ENCODE measurements around the gene TEAD1.

Gene TEAD1

GRCh38 chr11:12687740-12688139 is 13.5 kb downstream of the TEAD1 start:
- DNase-seq, result no peak

DNA sequence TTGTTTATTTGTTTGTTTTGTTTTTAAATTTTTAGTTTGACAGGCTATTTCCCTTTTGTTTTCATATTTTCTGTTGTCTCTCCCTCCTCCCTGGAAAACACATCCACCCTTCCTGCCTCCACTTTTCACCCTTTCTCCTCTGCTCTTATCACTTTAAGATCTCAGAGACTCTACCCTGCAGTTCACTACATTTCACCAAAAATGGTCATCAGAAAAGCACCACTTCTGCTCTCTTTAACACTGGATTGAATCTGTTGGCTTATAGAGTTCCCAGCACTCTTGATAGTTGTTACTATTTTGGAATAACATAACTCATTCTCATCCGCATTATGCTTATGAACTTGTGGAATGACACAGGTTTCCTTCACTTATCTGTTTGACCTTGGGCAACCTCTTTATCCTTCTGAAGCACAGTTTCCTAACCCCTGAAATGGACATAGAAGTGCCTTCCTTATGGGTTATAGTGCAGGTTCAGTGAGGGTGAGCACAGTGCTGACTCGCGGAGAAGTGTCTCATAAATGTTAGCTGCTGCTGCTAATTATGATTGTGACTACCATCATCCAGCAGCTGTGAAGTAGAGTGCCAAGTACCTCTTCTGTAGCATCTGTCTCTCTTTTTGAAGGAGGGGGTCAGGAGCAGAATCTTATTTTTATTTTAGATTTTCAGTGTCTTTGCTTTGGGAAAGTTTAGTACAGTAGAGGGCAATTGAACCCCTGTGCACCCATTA is 15.0 kb downstream of the TEAD1 start:
- DNase-seq, result no peak

DNA sequence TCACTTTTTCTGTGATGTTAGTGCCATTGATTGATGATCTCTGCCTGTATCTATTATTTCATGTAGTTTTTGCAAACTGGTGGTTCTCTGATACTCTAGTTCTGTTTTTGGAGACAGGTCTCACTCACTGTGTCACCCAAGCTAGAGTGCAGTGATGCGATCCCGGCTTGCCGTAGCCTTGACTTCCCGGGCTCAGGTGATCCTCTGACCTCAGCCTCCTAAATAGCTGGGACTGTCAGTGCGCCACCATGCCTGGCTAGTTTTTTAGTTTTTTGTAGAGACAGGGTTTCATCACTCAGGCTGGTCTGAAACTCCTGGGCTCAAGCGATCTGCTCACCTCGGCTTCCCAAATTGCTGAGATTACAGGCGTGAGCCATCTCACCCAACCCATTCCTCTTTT is 16.4 kb downstream of the TEAD1 start:
- no peak for DNase-seq

GRCh38 chr11:12691473-12691872 is 17.3 kb downstream of the TEAD1 start:
- DNase-seq, result no peak

GRCh38 chr11:12692229-12693075 is 18.2 kb downstream of the TEAD1 start:
- peak; percentile 21 for DNase-seq

- no peak for DNase-seq
These were observed 18.9 kb downstream of the TEAD1 start for GRCh38 chr11:12693094-12693478.

- peak; percentile 43 for DNase-seq
These were observed 19.4 kb downstream of the TEAD1 start for GRCh38 chr11:12693479-12694182.

GRCh38 chr11:12694183-12694531 is 19.9 kb downstream of the TEAD1 start:
- DNase-seq, result no peak

DNA sequence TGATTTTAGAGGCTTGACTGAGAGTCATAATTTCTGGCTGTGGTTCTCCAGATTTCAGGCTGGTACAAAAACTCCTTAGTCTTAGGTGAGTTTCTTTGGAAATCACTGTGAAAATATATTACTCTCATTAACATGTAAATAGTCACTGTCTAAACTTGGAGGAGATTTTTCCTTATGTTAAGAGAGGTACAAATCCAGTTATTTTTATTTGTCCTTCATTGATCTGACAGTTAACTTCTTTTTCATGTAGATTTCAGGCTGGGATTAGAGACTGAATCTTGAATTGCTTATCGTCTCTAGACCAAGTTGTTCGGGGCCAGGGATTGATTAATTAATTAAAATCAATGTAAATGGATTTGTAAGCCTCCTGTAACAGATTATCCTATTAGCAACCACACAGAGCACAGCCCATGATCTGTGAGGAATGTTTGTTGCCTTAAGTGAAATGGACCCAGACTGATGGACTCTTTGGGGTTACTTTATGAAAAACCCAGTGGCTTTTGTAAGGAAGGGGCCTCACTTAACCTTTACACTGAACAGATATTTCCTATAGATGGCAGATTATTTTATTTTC is 21.1 kb downstream of the TEAD1 start:
- no peak for DNase-seq

DNA sequence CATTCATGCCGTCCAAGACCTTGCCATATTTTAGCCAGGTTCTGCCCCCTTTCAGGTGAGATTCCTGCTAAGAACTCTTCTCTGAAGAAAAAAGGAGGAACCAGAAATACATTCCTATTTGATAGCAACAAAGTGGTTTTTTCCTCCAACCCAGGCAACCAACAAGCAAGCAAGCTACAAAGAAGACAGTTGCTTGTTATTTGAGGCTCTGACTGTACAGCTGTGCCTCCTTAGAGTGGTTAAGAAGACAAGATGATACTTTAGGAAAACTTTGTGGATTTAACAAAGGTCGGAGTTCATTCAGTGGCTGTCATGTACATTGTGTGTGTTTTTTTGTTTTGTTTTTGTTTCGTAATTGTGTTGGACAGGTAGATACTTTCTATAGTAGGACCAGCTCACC is 21.7 kb downstream of the TEAD1 start:
- DNase-seq, result no peak

- no peak for DNase-seq
These were observed 22.8 kb downstream of the TEAD1 start for GRCh38 chr11:12696911-12697581.

- DNase-seq, result no peak
These were observed 23.8 kb downstream of the TEAD1 start for GRCh38 chr11:12698048-12698447.

- DNase-seq, result no peak
These were observed 27.8 kb downstream of the TEAD1 start for GRCh38 chr11:12701811-12702592.

DNA sequence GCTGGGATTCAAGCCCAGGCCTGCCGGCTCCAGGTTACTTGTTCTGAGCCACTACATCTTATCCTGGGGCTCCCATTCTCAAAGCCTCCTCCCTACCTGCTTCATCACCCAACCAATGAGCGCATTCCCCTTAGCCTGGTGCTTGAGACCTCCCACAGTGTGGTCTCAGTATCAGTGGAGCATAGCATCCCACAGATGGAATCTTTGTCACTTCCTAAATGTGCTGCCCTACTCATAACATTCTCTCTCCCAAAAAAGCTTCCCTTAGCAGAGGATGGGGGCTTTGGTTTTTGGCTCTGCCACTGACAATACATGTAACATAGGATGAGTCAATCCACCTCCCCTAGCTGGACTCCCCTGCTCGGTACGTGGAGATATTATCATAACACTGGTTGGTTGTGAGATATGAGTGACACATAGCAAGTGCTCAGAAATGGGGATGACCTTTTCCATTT is 28.8 kb downstream of the TEAD1 start:
- DNase-seq, result no peak

GRCh38 chr11:12704049-12704448 is 29.8 kb downstream of the TEAD1 start:
- DNase-seq, result no peak

GRCh38 chr11:12705874-12706273 is 31.7 kb downstream of the TEAD1 start:
- DNase-seq, result no peak

- DNase-seq, result no peak
These were observed 32.6 kb downstream of the TEAD1 start for GRCh38 chr11:12706545-12707499.

DNA sequence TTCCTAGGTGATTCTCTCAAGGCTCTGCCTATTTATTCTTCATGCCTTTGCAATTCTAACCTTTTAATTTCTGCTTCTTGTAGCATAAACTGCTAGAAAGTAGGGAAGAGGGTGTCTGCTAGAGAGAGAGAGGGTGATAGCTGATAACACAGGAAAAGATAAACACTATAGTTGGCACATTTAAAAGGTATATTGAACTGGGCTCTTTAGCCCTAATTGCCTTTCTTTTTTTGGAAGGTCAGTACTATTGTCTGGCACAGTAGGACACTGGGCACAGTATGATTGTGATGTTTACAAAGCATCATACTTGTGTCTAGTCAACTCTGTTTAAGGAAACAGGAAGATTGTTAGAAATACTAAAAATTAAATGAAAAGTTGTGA is 33.3 kb downstream of the TEAD1 start:
- DNase-seq, result no peak

DNA sequence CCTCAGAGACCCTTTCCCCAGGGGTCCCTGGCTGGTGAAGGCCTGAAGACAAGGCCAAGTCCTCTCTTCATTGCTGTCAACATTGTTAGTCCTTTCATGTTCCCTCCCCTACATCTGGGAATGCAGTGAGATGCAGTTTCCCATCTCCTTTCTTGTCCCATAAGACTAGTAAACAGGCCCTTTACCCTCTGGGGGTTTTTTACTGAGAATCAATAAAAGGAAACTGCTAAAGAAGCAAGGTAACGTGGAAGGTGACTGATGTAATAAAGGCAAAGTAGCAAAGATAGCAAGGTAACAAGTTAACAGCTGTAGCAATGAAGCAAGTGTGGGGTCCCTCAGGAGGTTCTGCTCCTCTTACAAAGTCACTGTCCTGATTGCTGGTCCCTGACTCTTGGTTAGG is 37.3 kb downstream of the TEAD1 start:
- DNase-seq, result no peak

GRCh38 chr11:12712132-12712531 is 37.9 kb downstream of the TEAD1 start:
- DNase-seq, result no peak

DNA sequence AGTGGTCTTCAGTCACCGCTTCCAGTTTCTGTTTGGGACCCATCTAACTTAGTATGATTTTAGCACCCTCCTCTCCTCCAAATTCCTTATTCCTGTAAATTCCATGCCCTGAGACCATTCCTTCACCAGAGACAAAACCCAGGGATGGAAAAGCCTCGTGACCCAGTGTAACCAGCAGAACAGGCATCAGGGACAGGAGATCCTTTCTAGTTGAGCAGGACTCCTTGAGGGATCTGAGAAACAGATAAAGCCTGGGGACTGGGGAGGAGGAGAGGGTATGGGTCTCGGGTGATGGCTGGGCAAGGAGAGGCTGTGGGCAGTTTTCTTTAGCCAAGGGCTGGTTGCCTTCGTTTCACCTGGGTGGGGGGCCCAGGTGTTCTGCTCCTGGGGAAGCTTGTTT is 40.9 kb downstream of the TEAD1 start:
- DNase-seq, result no peak
